ENCODE data around the gene GNAL. TPM values are rescaled to one million over a fixed set of nuclear protein-coding genes. Genes with fewer than 3 reads are reported as not detected.
"Not testable (repeated sequence)": the region's sequence is repeated elsewhere in the genome, so short reads cannot be mapped to it uniquely, and the experiment has no call there.

The GNAL gene
- total RNA-seq, 1 experiment from 2014 or later, result 4.6 TPM

DNA sequence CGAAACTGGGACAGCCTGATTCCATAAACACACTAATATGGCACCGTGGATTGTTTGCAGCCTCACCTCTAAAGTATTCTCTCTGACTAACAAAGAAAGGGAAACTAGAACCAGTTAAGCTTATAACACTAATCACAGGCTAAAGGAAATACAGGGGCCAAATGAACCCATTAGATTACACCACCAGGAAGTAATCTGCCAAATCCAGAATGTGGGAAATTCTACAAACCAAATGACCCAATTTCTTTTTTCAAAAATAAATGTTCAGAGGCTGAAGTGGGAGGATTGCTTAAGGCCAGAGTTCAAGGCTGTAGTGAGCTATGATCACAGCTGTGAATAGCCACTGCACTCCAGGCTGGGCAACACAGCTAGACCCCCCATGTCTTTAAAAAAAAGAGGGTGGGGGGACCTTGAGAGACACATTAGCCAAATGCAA lies 220.5 kb downstream of the GNAL start (continued):
- no peak for TF ChIP-seq CBX3 (IDR thresholded peaks at IDR 0.05; ENCODE audit: low read depth)
- TF ChIP-seq SIN3A (IDR thresholded peaks at IDR 0.05; ENCODE audit: low read depth), result no peak
- TF ChIP-seq ATF3 (IDR thresholded peaks at IDR 0.05), result no peak
- TF ChIP-seq ZNF274 (IDR thresholded peaks at IDR 0.05; ENCODE audit: low read depth, low read length), result no peak
- TF ChIP-seq ZFX (IDR thresholded peaks at IDR 0.05), result no peak

- ATAC-seq; DNase-seq (ENCODE audit: low read depth, low spot score); H3K79me2 ChIP-seq (ENCODE audit: insufficient read depth, low read length); H3K9me2 ChIP-seq (ENCODE audit: insufficient read depth); intact Hi-C loops (cut with micrococcal nuclease); H3K4me1 ChIP-seq (ENCODE audit: control insufficient read depth in 1 of 2, insufficient read depth in 2 of 2, low read length in 2 of 2); BruUV-seq (replicated peaks); H4K20me1 ChIP-seq (ENCODE audit: insufficient read depth); CTCF ChIA-PET; H2AFZ ChIP-seq (ENCODE audit: low read depth, low read length, poor library complexity, severe bottlenecking); H3K9me3 ChIP-seq (ENCODE audit: control insufficient read depth in 1 of 2, insufficient read depth in 1 of 2, low read depth in 1 of 2, low read length in 2 of 2); H3K9ac ChIP-seq (ENCODE audit: low read length); H3K36me3 ChIP-seq (ENCODE audit: control insufficient read depth in 1 of 2, insufficient read depth in 2 of 2, low read length in 2 of 2); POLR2A ChIA-PET; H3K27me3 ChIP-seq (ENCODE audit: insufficient read depth, low read length); H3K4me2 ChIP-seq (ENCODE audit: low read length); RAD21 ChIA-PET (ENCODE audit: low non-redundant PET in 1 of 2, low total read pairs in 2 of 2, uncharacterized antibody in 2 of 2, unreplicated experiment in 2 of 2); H3K4me3 ChIP-seq (replicated peaks in 1 of 2; ENCODE audit: low read depth in 1 of 2, low read length in 2 of 2); H3K27ac ChIP-seq (ENCODE audit: low read depth, low read length): not testable (repeated sequence)
These were observed 227.8 kb downstream of the GNAL start for GRCh38 chr18:11916880-11917279.

- intact Hi-C loops (cut with micrococcal nuclease); H3K9me3 ChIP-seq (ENCODE audit: control insufficient read depth in 1 of 2, insufficient read depth in 1 of 2, low read depth in 1 of 2, low read length in 2 of 2); H3K4me1 ChIP-seq (ENCODE audit: control insufficient read depth in 1 of 2, insufficient read depth in 2 of 2, low read length in 2 of 2); H2AFZ ChIP-seq (ENCODE audit: low read depth, low read length, poor library complexity, severe bottlenecking); H3K9me2 ChIP-seq (ENCODE audit: insufficient read depth); DNase-seq (ENCODE audit: low read depth, low spot score); H3K79me2 ChIP-seq (ENCODE audit: insufficient read depth, low read length); RAD21 ChIA-PET (ENCODE audit: low non-redundant PET in 1 of 2, low total read pairs in 2 of 2, uncharacterized antibody in 2 of 2, unreplicated experiment in 2 of 2); H3K4me3 ChIP-seq (replicated peaks in 1 of 2; ENCODE audit: low read depth in 1 of 2, low read length in 2 of 2); ATAC-seq; CTCF ChIA-PET; H3K27me3 ChIP-seq (ENCODE audit: insufficient read depth, low read length); H3K27ac ChIP-seq (ENCODE audit: low read depth, low read length); H3K36me3 ChIP-seq (ENCODE audit: control insufficient read depth in 1 of 2, insufficient read depth in 2 of 2, low read length in 2 of 2); H3K4me2 ChIP-seq (ENCODE audit: low read length); POLR2A ChIA-PET; H3K9ac ChIP-seq (ENCODE audit: low read length); H4K20me1 ChIP-seq (ENCODE audit: insufficient read depth); BruUV-seq (replicated peaks): not testable (repeated sequence)
These were observed 230.5 kb downstream of the GNAL start for GRCh38 chr18:11919522-11919921.

All from HCT116 (cell line).